CD8-positive, alpha-beta memory T cell (primary cell): ENCODE results near the gene SLC38A11. TPM values are rescaled to one million over a fixed set of nuclear protein-coding genes. Genes with fewer than 3 reads are reported as not detected.

Source experiments
- CTCF ChIA-PET: fragments of 350-600 bp; sonication (Branson Sonifier 250); formaldehyde crosslinking; loops from one replicate; lab custom pipeline; 2021; ENCODE audit warnings: antibody characterized with exemption; lab: Charles Lee
- POLR2A ChIA-PET: fragments of 350-600 bp; sonication (Branson Sonifier 250); formaldehyde crosslinking; loops from one replicate; lab custom pipeline; 2021; ENCODE audit warnings: antibody characterized with exemption; lab: Charles Lee
- DNase-seq, 5 donors: peaks; one replicate each; pipeline versions ENCODE4 v3.0.0 to v3.0.0-alpha.2; 2020 to 2022; ENCODE audit warnings: mixed read lengths in 1 of 5
- H3K27ac ChIP-seq: one replicate; pipeline ENCODE4 v1.7.0; 2013; ENCODE audit warnings: low read depth, mild to moderate bottlenecking, low read length, moderate library complexity
- H3K27me3 ChIP-seq: 2 replicates; pipeline ENCODE4 v1.7.0; 2013; ENCODE audit warnings: low read length, mild to moderate bottlenecking; ENCODE audit not compliant: insufficient read depth, poor library complexity, severe bottlenecking
- H3K36me3 ChIP-seq: 2 replicates; pipeline ENCODE4 v1.7.0; 2013; ENCODE audit warnings: mild to moderate bottlenecking, low read length, moderate library complexity; ENCODE audit not compliant: insufficient read depth
- H3K4me1 ChIP-seq: 2 replicates; pipeline ENCODE4 v1.7.0; 2013; ENCODE audit warnings: mild to moderate bottlenecking, low read length, moderate library complexity; ENCODE audit not compliant: insufficient read depth
- H3K4me3 ChIP-seq: 2 replicates; pipeline ENCODE4 v1.7.0; 2013; ENCODE audit warnings: mild to moderate bottlenecking, low read length
- H3K9me3 ChIP-seq: 2 replicates; pipeline ENCODE4 v1.7.0; 2013; ENCODE audit warnings: mild to moderate bottlenecking, low read length
- H3K27ac Mint-ChIP-seq, 8 donors: one replicate each; pipeline ENCODE4 v1.8.0; 2020 to 2021; ENCODE audit warnings: mixed read lengths in 8 of 8, mild to moderate bottlenecking in 6 of 8, inconsistent platforms in 3 of 8, moderate library complexity in 3 of 8
- H3K27me3 Mint-ChIP-seq, 2 donors: one replicate each; pipeline ENCODE4 v1.8.0; 2020 to 2021; ENCODE audit warnings: mixed read lengths in 2 of 2, mild to moderate bottlenecking in 1 of 2, moderate library complexity in 1 of 2
- H3K36me3 Mint-ChIP-seq, 3 donors: one replicate each; pipeline ENCODE4 v1.8.0; 2020 to 2021; ENCODE audit warnings: mixed read lengths in 3 of 3, inconsistent platforms in 1 of 3, mild to moderate bottlenecking in 1 of 3
- H3K4me1 Mint-ChIP-seq, 3 donors: one replicate each; pipeline ENCODE4 v1.8.0; 2020 to 2021; ENCODE audit warnings: mixed read lengths in 3 of 3, inconsistent platforms in 1 of 3, mild to moderate bottlenecking in 1 of 3
- H3K4me3 Mint-ChIP-seq, 7 donors: one replicate each; pipeline ENCODE4 v1.8.0; 2020 to 2021; ENCODE audit warnings: mixed read lengths in 7 of 7, mild to moderate bottlenecking in 6 of 7, moderate library complexity in 4 of 7, inconsistent platforms in 2 of 7
- H3K9me3 Mint-ChIP-seq, 5 donors: one replicate each; pipeline ENCODE4 v1.8.0; 2020 to 2022; ENCODE audit warnings: mixed read lengths in 5 of 5, mild to moderate bottlenecking in 3 of 5, moderate library complexity in 2 of 5, inconsistent platforms in 1 of 5
- polyA plus RNA-seq: library from polyadenylated mRNA; unstranded; fragments of 300-500 nt; fragmentation: Illumina TruSeq; gene quantifications from one replicate; pipeline ENCODE4 v1.2.3, GENCODE V29; 2021
- total RNA-seq, 2 experiments: library from RNA; stranded (reverse); gene quantifications; one replicate each; pipeline ENCODE4 v1.2.3, GENCODE V29; 2021

SLC38A11 gene
- total and polyA plus RNA-seq, 3 experiments from 2014 or later, result not detected

GRCh38 chr2:164877169-164877568 lies 78.2 kb downstream of the SLC38A11 start:
- POLR2A ChIA-PET, result no interaction called here
- Histone ChIP-seq H3K4me3 (no peak overlapping the region), H3K9me3 (no peaks in the 10 kb centered on the region), H3K27me3 (no peaks in the 10 kb centered on the region), H3K27ac (no peak overlapping the region), H3K4me1 (no peaks in the 10 kb centered on the region), H3K36me3 (no peaks in the 10 kb centered on the region)
- H3K4me1 Mint-ChIP-seq, result no peaks in the 10 kb centered on the region
- peaks cover 0 to 6% (median 0%) of the 10 kb centered on the region in 5 donors for H3K9me3 Mint-ChIP-seq
- no peaks in the 10 kb centered on the region for H3K36me3 Mint-ChIP-seq
- H3K27ac Mint-ChIP-seq, result peak overlapping the region in 1 of 8 donors; percentile 16
- CTCF ChIA-PET, result no interaction called here
- no peak overlapping the region for H3K4me3 Mint-ChIP-seq
- H3K27me3 Mint-ChIP-seq, result no peaks in the 10 kb centered on the region
- DNase-seq, result no peak

DNA sequence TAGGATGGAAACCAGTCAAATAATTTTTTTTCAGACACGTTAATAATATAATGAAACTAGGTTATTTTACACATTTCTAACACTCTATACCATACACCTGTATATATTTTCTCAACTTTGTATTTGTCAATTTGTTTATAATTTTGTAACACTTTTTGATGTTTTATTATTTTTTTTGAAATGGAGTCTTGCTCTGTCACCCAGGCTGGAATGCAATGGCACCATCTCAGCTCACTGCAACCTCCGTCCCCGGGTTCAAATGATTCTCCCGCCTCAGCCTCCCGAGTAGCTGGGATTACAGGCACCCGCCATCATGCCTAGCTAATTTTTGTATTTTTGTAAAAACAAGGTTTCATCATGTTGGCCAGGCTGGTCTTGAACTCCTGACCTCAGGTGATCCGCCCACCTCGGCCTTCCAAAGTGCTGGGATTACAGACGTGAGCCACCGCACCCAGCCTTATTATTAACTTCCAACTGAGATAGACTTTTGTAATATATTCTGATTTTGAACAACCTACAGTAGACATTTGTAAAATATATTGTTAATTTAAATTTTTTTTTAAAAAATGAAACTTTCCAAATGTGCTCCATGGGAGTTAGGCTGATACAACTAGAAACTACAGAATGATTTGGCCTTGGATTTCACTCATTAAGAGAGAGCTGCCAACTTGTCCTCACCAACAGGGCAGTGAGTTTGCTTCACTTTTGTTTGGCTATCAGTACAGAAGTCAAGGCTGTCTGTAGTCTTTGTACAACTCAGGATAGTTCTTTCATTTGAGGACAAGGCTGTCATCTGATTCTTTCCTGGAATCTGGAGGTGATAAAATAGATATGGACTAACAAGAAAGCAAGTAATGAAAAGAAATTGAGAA lies 79.8 kb downstream of the SLC38A11 start:
- H3K4me3 ChIP-seq, result no peak overlapping the region
- H3K4me1 ChIP-seq, result no peaks in the 10 kb centered on the region
- CTCF ChIA-PET, result no interaction called here
- Mint-ChIP-seq H3K27me3 (no peaks in the 10 kb centered on the region), H3K4me3 (no peak overlapping the region), H3K4me1 (no peaks in the 10 kb centered on the region), H3K27ac (no peak overlapping the region), H3K9me3 (peaks cover 0 to 6% (median 0%) of the 10 kb centered on the region in 5 donors), H3K36me3 (no peaks in the 10 kb centered on the region)
- H3K27me3 ChIP-seq, result no peaks in the 10 kb centered on the region
- no peak overlapping the region for H3K27ac ChIP-seq
- POLR2A ChIA-PET, result no interaction called here
- no peak for DNase-seq
- no peaks in the 10 kb centered on the region for H3K36me3 ChIP-seq
- H3K9me3 ChIP-seq, result no peaks in the 10 kb centered on the region

GRCh38 chr2:164873210-164873908 lies 82.0 kb downstream of the SLC38A11 start:
- POLR2A ChIA-PET, result no interaction called here
- no peaks in the 10 kb centered on the region for H3K4me1 ChIP-seq
- Mint-ChIP-seq H3K27ac (no peak overlapping the region), H3K4me3 (no peak overlapping the region), H3K4me1 (no peaks in the 10 kb centered on the region), H3K36me3 (no peaks in the 10 kb centered on the region), H3K27me3 (no peaks in the 10 kb centered on the region), H3K9me3 (peaks cover 0 to 3% (median 0%) of the 10 kb centered on the region in 5 donors)
- H3K27me3 ChIP-seq, result no peaks in the 10 kb centered on the region
- CTCF ChIA-PET, result no interaction called here
- H3K4me3 ChIP-seq, result no peak overlapping the region
- H3K36me3 ChIP-seq, result no peaks in the 10 kb centered on the region
- H3K27ac ChIP-seq, result no peak overlapping the region
- DNase-seq, result no peak
- H3K9me3 ChIP-seq, result no peaks in the 10 kb centered on the region

DNA sequence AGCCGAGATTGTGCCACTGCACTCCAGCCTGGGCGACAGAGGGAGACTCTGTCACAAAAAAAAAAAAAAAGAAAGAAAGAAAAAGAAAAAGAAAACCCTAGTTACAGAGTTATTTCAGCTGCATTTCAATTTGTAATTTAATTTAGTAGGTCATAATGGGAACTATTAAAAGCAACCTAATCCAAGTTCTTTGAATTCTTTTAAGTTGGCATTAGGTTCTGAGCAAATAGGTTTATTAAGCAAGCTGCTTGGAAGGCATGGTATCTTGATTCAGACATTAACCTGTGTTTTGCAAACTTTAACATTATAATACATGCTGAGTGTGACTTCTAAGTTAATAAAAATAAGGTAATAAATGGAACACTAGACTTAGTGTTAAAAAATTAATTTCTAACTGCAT lies 83.9 kb downstream of the SLC38A11 start:
- Histone ChIP-seq H3K36me3 (no peaks in the 10 kb centered on the region), H3K27ac (no peak overlapping the region), H3K27me3 (no peaks in the 10 kb centered on the region), H3K4me1 (no peaks in the 10 kb centered on the region), H3K9me3 (no peaks in the 10 kb centered on the region), H3K4me3 (no peak overlapping the region)
- no peak for DNase-seq
- ChIA-PET POLR2A (no interaction called here), CTCF (no interaction called here)
- H3K27me3 Mint-ChIP-seq, result no peaks in the 10 kb centered on the region
- no peaks in the 10 kb centered on the region for H3K4me1 Mint-ChIP-seq
- peaks cover 0 to 5% (median 0%) of the 10 kb centered on the region in 5 donors for H3K9me3 Mint-ChIP-seq
- H3K4me3 Mint-ChIP-seq, result no peak overlapping the region
- no peak overlapping the region for H3K27ac Mint-ChIP-seq
- no peaks in the 10 kb centered on the region for H3K36me3 Mint-ChIP-seq

DNA sequence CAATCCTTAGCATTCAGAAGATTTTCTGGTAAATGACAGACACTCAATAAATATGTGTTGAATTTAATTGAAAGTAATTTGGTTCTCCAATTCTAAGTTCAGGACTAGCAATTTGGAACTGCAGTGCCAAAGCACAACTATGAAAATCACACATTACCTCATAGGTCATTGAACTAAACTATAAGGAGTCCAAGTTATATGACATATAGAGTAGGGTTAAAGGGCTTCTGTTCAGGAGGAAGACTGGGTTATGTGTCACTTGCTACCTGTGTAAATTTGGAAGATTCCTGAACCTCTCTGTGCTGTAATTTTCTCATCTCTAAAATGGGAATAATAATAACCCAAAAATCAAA lies 85.9 kb downstream of the SLC38A11 start:
- Mint-ChIP-seq H3K36me3 (no peaks in the 10 kb centered on the region), H3K4me3 (no peak overlapping the region), H3K4me1 (no peaks in the 10 kb centered on the region), H3K27me3 (no peaks in the 10 kb centered on the region), H3K27ac (no peak overlapping the region), H3K9me3 (peaks cover 0 to 3% (median 2%) of the 10 kb centered on the region in 5 donors)
- ChIA-PET POLR2A (no interaction called here), CTCF (no interaction called here)
- H3K9me3 ChIP-seq, result no peaks in the 10 kb centered on the region
- no peak overlapping the region for H3K27ac ChIP-seq
- H3K4me3 ChIP-seq, result no peak overlapping the region
- H3K36me3 ChIP-seq, result no peaks in the 10 kb centered on the region
- no peaks in the 10 kb centered on the region for H3K4me1 ChIP-seq
- no peaks in the 10 kb centered on the region for H3K27me3 ChIP-seq
- no peak for DNase-seq

DNA sequence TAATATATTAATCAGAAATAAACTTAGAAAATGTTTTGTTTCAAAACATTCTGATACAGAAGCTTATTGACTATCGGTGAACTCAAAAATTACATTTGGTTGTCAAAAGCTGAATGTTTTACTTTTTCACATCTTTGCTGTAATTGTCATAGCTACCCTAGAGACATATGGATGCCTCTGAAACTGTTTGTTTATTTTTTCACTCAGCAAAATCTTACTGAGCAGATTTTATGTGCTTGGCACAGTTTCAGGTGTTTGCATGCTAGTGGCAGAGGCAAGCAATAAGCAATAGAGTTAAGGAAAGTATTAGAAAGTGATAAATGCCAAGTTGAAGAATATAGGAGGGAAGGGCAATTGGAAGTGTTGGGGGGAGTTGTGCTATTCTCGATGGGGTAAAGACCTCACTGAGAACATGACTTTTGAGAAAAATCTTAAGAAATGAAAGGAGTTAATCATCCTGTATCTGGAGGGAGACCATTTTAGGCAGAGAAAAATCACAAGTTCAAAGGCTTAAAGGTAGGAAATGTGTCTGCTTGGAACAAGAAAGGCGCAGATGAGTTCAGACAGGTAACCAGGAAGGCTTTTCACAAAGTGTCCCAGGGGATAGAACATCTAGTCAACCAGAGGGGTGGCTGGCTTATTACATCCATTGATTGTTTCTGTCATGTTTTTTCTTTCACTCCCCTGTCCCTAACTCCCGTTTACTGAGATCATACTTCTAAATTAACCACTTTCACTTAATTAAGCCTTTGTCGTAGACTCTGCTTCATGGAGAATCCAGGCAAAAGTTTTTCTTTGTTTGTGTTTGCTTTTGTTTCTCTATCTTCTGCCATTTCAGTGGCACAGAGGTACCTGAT lies 86.5 kb downstream of the SLC38A11 start:
- no peaks in the 10 kb centered on the region for H3K36me3 ChIP-seq
- H3K4me3 ChIP-seq, result no peak overlapping the region
- Mint-ChIP-seq H3K36me3 (no peaks in the 10 kb centered on the region), H3K27ac (no peak overlapping the region), H3K27me3 (no peaks in the 10 kb centered on the region), H3K4me1 (no peaks in the 10 kb centered on the region), H3K4me3 (no peak overlapping the region), H3K9me3 (peaks cover 0 to 4% (median 2%) of the 10 kb centered on the region in 5 donors)
- CTCF ChIA-PET, result no interaction called here
- H3K27ac ChIP-seq, result no peak overlapping the region
- H3K4me1 ChIP-seq, result no peaks in the 10 kb centered on the region
- DNase-seq, result no peak
- no peaks in the 10 kb centered on the region for H3K9me3 ChIP-seq
- POLR2A ChIA-PET, result no interaction called here
- H3K27me3 ChIP-seq, result no peaks in the 10 kb centered on the region

GRCh38 chr2:164867779-164868397 lies 87.4 kb downstream of the SLC38A11 start:
- H3K36me3 Mint-ChIP-seq, result no peaks in the 10 kb centered on the region
- Histone ChIP-seq H3K9me3 (no peaks in the 10 kb centered on the region), H3K4me1 (no peaks in the 10 kb centered on the region), H3K27ac (no peak overlapping the region), H3K36me3 (no peaks in the 10 kb centered on the region), H3K27me3 (no peaks in the 10 kb centered on the region), H3K4me3 (no peak overlapping the region)
- DNase-seq, result no peak
- H3K27ac Mint-ChIP-seq, result no peak overlapping the region
- CTCF ChIA-PET, result no interaction called here
- POLR2A ChIA-PET, result no interaction called here
- H3K27me3 Mint-ChIP-seq, result no peaks in the 10 kb centered on the region
- H3K4me3 Mint-ChIP-seq, result no peak overlapping the region
- H3K9me3 Mint-ChIP-seq, result peaks cover 0 to 9% (median 2%) of the 10 kb centered on the region in 5 donors
- no peaks in the 10 kb centered on the region for H3K4me1 Mint-ChIP-seq
